A673 (cell line): ENCODE results near the gene DDN. TPM values are rescaled to one million over a fixed set of nuclear protein-coding genes. Genes with fewer than 3 reads are reported as not detected.

Source experiments
- BruUV-seq: library from RNA; stranded (reverse); fragments of 400-500 nt; replicated peaks from 2 replicates; lab custom pipeline; 2021; lab: Mats Ljungman, UMichigan
- CTCF ChIA-PET: fragments of 300-600 bp; sonication (Branson Sonifier 250); formaldehyde crosslinking; loops from one replicate; lab custom pipeline; 2022; ENCODE audit warnings: antibody characterized with exemption; lab: Charles Lee
- POLR2A ChIA-PET: fragments of 300-600 bp; sonication (Branson Sonifier 250); formaldehyde crosslinking; loops from one replicate; lab custom pipeline; 2022; ENCODE audit warnings: antibody characterized with exemption; ENCODE audit not compliant: low non-redundant PET; lab: Charles Lee
- DNase-seq: peaks from one replicate; pipeline ENCODE4 v3.0.0-alpha.2; 2015; ENCODE audit warnings: low spot score
- H3K27ac ChIP-seq: fragments of 200-600 bp; sonication (generic); 2 replicates; pipeline ENCODE4 v1.5.1; 2016; ENCODE audit warnings: mixed run types, low read depth, mild to moderate bottlenecking, mixed read lengths, antibody characterized with exemption, low read length; ENCODE audit not compliant: poor library complexity, severe bottlenecking
- H3K27me3 ChIP-seq: fragments of 200-600 bp; sonication (generic); replicated peaks from 2 replicates; pipeline ENCODE4 v1.6.1; 2017; ENCODE audit warnings: mixed run types, low read depth, mild to moderate bottlenecking, mixed read lengths, antibody characterized with exemption, low read length; ENCODE audit not compliant: insufficient read depth, poor library complexity
- H3K36me3 ChIP-seq: fragments of 200-600 bp; sonication (generic); 2 replicates; pipeline ENCODE4 v1.6.1; 2016; ENCODE audit warnings: mixed run types, mild to moderate bottlenecking, mixed read lengths, antibody characterized with exemption, low read length; ENCODE audit not compliant: insufficient read depth, poor library complexity, severe bottlenecking
- H3K4me1 ChIP-seq: fragments of 200-600 bp; sonication (generic); 2 replicates; pipeline ENCODE4 v1.6.1; 2017; ENCODE audit warnings: mixed run types, mild to moderate bottlenecking, mixed read lengths, antibody characterized with exemption, low read length; ENCODE audit not compliant: insufficient read depth, poor library complexity, severe bottlenecking
- H3K4me3 ChIP-seq: fragments of 200-600 bp; sonication (generic); 2 replicates; pipeline ENCODE4 v1.5.1; 2016; ENCODE audit warnings: low read depth, mixed run types, mild to moderate bottlenecking, mixed read lengths, low read length; ENCODE audit not compliant: poor library complexity, severe bottlenecking
- H3K9me3 ChIP-seq: fragments of 200-600 bp; sonication (generic); 2 replicates; pipeline ENCODE4 v1.6.1; 2016; ENCODE audit warnings: mixed run types, low read depth, mild to moderate bottlenecking, mixed read lengths, antibody characterized with exemption, low read length; ENCODE audit not compliant: poor library complexity, severe bottlenecking
- EZH2 ChIP-seq: fragments of 200-600 bp; sonication (generic); IDR thresholded peaks from 2 replicates; pipeline ENCODE4 v1.6.1; 2017; ENCODE audit warnings: borderline replicate concordance, low read depth, mild to moderate bottlenecking, mixed read lengths, antibody characterized with exemption, low read length; ENCODE audit not compliant: poor library complexity, severe bottlenecking
- intact Hi-C: fragments of 100-400 bp; cut with micrococcal nuclease; formaldehyde crosslinking; loops from one replicate; pipeline ENCODE4 v1.10.0; 2022; ENCODE audit not compliant: unreplicated experiment
- total RNA-seq: library from RNA; stranded (reverse); gene quantifications from 2 replicates; pipeline ENCODE4 v1.2.3, GENCODE V29; 2021
- TF ChIP-seq, protein P1 (sequence below): fragments of 300-800, 200-600 bp; sonication (generic); conservative IDR thresholded peaks from 2 replicates; pipeline ENCODE4 v1.5.1; 2017; ENCODE audit warnings: low read depth, mild to moderate bottlenecking, antibody characterized with exemption, low read length, moderate library complexity, mixed read lengths

DDN gene
- total RNA-seq, 1 experiment from 2014 or later: 2.7 TPM

DNA sequence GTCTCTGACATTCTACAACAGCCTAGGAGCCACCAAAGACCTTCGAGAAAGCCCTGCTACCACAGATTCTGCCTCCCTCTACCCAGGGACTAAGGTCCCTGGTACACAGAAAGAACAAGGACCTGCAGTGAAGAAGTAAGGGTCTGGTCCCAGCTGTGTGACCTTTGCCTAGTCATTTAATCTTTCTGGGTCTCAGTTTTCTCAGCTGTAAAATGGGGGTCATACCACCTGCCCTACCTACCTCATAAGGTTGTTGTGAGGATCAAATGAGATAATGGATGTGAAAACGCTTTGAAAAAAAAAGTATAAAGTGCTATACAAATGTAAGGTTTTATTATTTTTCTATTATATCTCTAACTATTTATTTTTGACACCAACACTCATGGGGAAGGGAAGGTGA, 24.6 kb upstream of the DDN start:
- H3K36me3 ChIP-seq: peaks cover 82% of the 10 kb centered on the region
- ChIA-PET POLR2A (no interaction called here), CTCF (no interaction called here)

DNA sequence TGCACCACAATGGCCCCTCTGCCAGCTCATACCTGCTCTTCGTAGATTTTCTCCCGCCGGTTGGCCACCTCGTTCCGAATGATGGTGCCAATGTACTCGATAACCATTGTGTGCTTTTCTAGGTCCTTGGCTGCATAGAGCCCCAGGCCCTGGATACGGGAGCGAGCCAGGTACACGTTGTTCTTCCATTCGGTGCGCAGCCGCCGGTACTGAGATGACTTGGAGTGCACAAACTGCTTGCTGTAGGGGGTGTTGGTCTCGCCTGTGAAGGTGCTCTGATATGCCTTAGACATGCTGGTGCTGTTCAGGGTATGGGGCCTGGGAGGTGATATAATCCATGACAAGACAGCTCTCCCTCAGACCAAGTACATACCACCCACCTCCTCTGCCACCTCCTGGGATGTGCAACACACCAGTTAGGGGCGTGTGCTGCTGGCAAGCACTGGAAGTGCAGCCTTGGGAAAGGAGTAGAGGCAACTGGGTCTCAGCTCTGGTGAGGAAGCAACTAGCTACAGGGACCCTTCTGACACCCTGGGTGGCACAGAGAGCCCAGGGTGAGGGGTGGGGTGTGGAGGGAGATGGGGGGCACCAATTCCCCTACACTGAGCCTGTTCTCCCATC, 23.5 kb upstream of the DDN start:
- Histone ChIP-seq H3K4me1 (peaks cover 11% of the 10 kb centered on the region), H3K4me3 (no peak overlapping the region), H3K36me3 (peaks cover 70% of the 10 kb centered on the region), H3K27ac (no peak overlapping the region), H3K27me3 (no peaks in the 10 kb centered on the region), H3K9me3 (no peaks in the 10 kb centered on the region)
- intact Hi-C loops: no loop called here
- ChIA-PET POLR2A (no interaction called here), CTCF (no interaction called here)
- no TSS peak for BruUV-seq
- TF ChIP-seq EZH2: no peak
- TF ChIP-seq, protein P1, sequence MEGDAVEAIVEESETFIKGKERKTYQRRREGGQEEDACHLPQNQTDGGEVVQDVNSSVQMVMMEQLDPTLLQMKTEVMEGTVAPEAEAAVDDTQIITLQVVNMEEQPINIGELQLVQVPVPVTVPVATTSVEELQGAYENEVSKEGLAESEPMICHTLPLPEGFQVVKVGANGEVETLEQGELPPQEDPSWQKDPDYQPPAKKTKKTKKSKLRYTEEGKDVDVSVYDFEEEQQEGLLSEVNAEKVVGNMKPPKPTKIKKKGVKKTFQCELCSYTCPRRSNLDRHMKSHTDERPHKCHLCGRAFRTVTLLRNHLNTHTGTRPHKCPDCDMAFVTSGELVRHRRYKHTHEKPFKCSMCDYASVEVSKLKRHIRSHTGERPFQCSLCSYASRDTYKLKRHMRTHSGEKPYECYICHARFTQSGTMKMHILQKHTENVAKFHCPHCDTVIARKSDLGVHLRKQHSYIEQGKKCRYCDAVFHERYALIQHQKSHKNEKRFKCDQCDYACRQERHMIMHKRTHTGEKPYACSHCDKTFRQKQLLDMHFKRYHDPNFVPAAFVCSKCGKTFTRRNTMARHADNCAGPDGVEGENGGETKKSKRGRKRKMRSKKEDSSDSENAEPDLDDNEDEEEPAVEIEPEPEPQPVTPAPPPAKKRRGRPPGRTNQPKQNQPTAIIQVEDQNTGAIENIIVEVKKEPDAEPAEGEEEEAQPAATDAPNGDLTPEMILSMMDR: no peak
- DNase-seq: no peak

More for the DNA sequence above, 24.6 kb upstream of the DDN start:
- intact Hi-C loops: no loop called here
- TF ChIP-seq EZH2: no peak
- TF ChIP-seq, protein P1: no peak
- no peaks in the 10 kb centered on the region for H3K27me3 ChIP-seq
- BruUV-seq: no TSS peak
- no peak overlapping the region for H3K4me3 ChIP-seq
- DNase-seq: no peak
- peaks cover 8% of the 10 kb centered on the region for H3K4me1 ChIP-seq
- no peaks in the 10 kb centered on the region for H3K9me3 ChIP-seq
- no peak overlapping the region for H3K27ac ChIP-seq

DNA sequence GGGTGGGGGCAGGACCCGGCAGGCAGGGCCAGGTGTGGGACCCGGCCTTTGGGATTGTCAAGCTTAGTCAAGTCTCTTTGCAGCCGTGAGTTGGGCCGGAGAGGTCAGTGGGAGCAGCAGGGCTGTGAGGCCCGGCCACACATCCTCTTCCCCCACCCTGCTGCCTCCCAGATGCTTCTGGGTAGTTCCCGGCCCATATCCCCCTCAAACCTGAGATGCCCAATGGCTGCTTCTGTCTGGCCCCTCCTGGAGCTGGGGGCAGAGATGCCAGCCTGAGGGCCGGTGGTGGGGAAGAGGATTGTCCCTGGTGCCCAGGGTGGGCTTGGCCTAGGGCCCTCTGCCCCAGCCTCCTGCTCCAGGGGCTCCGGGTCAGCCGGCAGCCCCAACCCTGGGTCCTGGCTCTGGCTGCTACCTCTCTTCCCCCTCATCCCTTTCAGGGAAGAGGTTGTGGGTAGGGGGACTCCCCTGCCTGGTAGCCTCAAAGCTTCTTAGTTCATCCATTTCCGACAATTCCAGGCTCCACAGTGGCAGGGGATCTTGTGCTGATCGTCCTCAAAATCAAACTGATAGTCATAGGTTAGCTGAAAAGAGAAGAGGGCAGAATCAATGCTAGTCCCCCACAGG, 22.2 kb upstream of the DDN start:
- Histone ChIP-seq H3K4me1 (peaks cover 16% of the 10 kb centered on the region), H3K27me3 (no peaks in the 10 kb centered on the region), H3K27ac (no peak overlapping the region), H3K9me3 (no peaks in the 10 kb centered on the region), H3K36me3 (peaks cover 58% of the 10 kb centered on the region), H3K4me3 (no peak overlapping the region)
- DNase-seq: no peak
- TF ChIP-seq EZH2: no peak
- TF ChIP-seq, protein P1: no peak
- intact Hi-C loops: no loop called here
- ChIA-PET CTCF (no interaction called here), POLR2A (no interaction called here)
- no TSS peak for BruUV-seq
